ENCODE measurements around the gene SNRNP48. TPM values are rescaled to one million over a fixed set of nuclear protein-coding genes. Genes with fewer than 3 reads are reported as not detected.

The SNRNP48 gene
- total RNA-seq, 1 experiment from 2014 or later, result 29.1 TPM

- Mint-ChIP-seq H3K9me3 (ENCODE audit: unreplicated experiment) (no peaks in the 10 kb centered on the region), H3K36me3 (ENCODE audit: insufficient read depth, unreplicated experiment) (peaks cover 98% of the 10 kb centered on the region), H3K27ac (ENCODE audit: unreplicated experiment) (peak overlapping the region; percentile 23), H3K4me1 (ENCODE audit: low read depth, unreplicated experiment) (peaks cover 18% of the 10 kb centered on the region), H3K4me3 (ENCODE audit: unreplicated experiment) (no peak overlapping the region), H3K27me3 (ENCODE audit: insufficient read depth, unreplicated experiment) (no peaks in the 10 kb centered on the region)
- intact Hi-C loops (cut with micrococcal nuclease; ENCODE audit: unreplicated experiment), result no loop called here
- CTCF ChIA-PET, result interaction anchor here (0.5 kb wide), 1 partner anchor 174 kb away, joined by 4 read pairs; no protein-coding TSS in a partner anchor
- peaks cover 13% of the 10 kb centered on the region for H3K36me3 ChIP-seq (ENCODE audit: control insufficient read depth, insufficient read depth, low read length)
- no peak overlapping the region for H3K4me3 ChIP-seq (ENCODE audit: low read depth, low read length)
- no TSS peak for BruUV-seq (replicated peaks)
- H3K4me1 ChIP-seq, result peaks cover 15% of the 10 kb centered on the region
- TF ChIP-seq, protein P1, sequence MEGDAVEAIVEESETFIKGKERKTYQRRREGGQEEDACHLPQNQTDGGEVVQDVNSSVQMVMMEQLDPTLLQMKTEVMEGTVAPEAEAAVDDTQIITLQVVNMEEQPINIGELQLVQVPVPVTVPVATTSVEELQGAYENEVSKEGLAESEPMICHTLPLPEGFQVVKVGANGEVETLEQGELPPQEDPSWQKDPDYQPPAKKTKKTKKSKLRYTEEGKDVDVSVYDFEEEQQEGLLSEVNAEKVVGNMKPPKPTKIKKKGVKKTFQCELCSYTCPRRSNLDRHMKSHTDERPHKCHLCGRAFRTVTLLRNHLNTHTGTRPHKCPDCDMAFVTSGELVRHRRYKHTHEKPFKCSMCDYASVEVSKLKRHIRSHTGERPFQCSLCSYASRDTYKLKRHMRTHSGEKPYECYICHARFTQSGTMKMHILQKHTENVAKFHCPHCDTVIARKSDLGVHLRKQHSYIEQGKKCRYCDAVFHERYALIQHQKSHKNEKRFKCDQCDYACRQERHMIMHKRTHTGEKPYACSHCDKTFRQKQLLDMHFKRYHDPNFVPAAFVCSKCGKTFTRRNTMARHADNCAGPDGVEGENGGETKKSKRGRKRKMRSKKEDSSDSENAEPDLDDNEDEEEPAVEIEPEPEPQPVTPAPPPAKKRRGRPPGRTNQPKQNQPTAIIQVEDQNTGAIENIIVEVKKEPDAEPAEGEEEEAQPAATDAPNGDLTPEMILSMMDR (IDR thresholded peaks at IDR 0.05; ENCODE audit: insufficient read depth in 1 of 2, low read depth in 1 of 2, low read length in 1 of 2, severe bottlenecking in 1 of 2, unreplicated experiment in 1 of 2), result no peak
- POLR2A ChIA-PET, result interaction anchor here (1.0 kb wide), 1 partner anchor 61 kb away, joined by 3 read pairs; no protein-coding TSS in a partner anchor
- H3K27me3 ChIP-seq (replicated peaks; ENCODE audit: control insufficient read depth, insufficient read depth, low read length), result no peaks in the 10 kb centered on the region
- H3K9me3 ChIP-seq, result no peaks in the 10 kb centered on the region
- no peak for DNase-seq
These were observed 23.9 kb upstream of the SNRNP48 start for GRCh38 chr6:7566107-7566506.

DNA sequence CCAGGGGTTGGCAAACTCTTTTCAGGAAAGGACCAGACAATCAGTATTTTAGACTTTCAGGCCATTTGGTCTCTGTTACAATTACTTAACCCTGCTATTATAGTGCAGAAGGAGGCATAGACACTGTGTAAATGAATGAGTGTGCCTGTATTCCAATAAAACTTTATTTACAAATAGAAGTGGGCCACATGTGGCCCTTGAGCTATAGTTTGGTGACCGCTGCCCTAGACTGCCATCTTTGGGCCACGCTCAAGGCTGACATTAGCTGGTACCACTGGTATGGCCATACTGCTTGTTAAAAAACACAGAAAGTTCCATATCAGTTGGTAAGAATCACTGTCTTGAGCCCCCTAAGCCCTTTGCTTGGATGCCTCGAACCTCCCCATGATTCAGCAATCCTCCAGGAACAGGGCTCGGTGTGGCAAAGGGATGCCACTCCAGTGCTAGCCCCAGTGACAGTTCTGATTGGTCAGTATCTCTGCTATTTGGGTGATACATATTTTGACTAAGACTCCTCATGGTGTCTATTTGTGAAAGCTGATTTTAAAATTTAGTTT is 23.3 kb upstream of the SNRNP48 start:
- BruUV-seq (replicated peaks), result no TSS peak
- H3K27me3 ChIP-seq (replicated peaks; ENCODE audit: control insufficient read depth, insufficient read depth, low read length), result no peaks in the 10 kb centered on the region
- no peak overlapping the region for H3K27ac Mint-ChIP-seq (ENCODE audit: unreplicated experiment)
- H3K9me3 Mint-ChIP-seq (ENCODE audit: unreplicated experiment), result no peaks in the 10 kb centered on the region
- intact Hi-C loops (cut with micrococcal nuclease; ENCODE audit: unreplicated experiment), result no loop called here
- POLR2A ChIA-PET, result interaction anchor here (0.6 to 1.0 kb wide), 2 partner anchors 61 to 102 kb away, joined by 3 to 4 read pairs; no protein-coding TSS in a partner anchor
- peaks cover 98% of the 10 kb centered on the region for H3K36me3 Mint-ChIP-seq (ENCODE audit: insufficient read depth, unreplicated experiment)
- no peak overlapping the region for H3K4me3 ChIP-seq (ENCODE audit: low read depth, low read length)
- CTCF ChIA-PET, result interaction anchor here (0.5 to 0.6 kb wide), 2 partner anchors 132 to 175 kb away, joined by 3 to 4 read pairs; no protein-coding TSS in a partner anchor
- no peaks in the 10 kb centered on the region for H3K27me3 Mint-ChIP-seq (ENCODE audit: insufficient read depth, unreplicated experiment)
- H3K4me3 Mint-ChIP-seq (ENCODE audit: unreplicated experiment), result no peak overlapping the region
- TF ChIP-seq, protein P1 (IDR thresholded peaks at IDR 0.05; ENCODE audit: insufficient read depth in 1 of 2, low read depth in 1 of 2, low read length in 1 of 2, severe bottlenecking in 1 of 2, unreplicated experiment in 1 of 2), result peak in 1 of 2 experiments; percentile 15
- peaks cover 13% of the 10 kb centered on the region for H3K36me3 ChIP-seq (ENCODE audit: control insufficient read depth, insufficient read depth, low read length)
- DNase-seq, result no peak
- peaks cover 12% of the 10 kb centered on the region for H3K4me1 Mint-ChIP-seq (ENCODE audit: low read depth, unreplicated experiment)
- H3K4me1 ChIP-seq, result peaks cover 12% of the 10 kb centered on the region
- no peaks in the 10 kb centered on the region for H3K9me3 ChIP-seq

GRCh38 chr6:7568021-7568420 is 22.0 kb upstream of the SNRNP48 start:
- BruUV-seq (replicated peaks), result no TSS peak
- no peak for DNase-seq
- no peak overlapping the region for H3K4me3 ChIP-seq (ENCODE audit: low read depth, low read length)
- intact Hi-C loops (cut with micrococcal nuclease; ENCODE audit: unreplicated experiment), result no loop called here
- TF ChIP-seq, protein P1 (IDR thresholded peaks at IDR 0.05; ENCODE audit: insufficient read depth in 1 of 2, low read depth in 1 of 2, low read length in 1 of 2, severe bottlenecking in 1 of 2, unreplicated experiment in 1 of 2), result no peak
- H3K9me3 ChIP-seq, result no peaks in the 10 kb centered on the region
- H3K4me1 Mint-ChIP-seq (ENCODE audit: low read depth, unreplicated experiment), result peaks cover 6% of the 10 kb centered on the region
- H3K27ac Mint-ChIP-seq (ENCODE audit: unreplicated experiment), result no peak overlapping the region
- H3K36me3 ChIP-seq (ENCODE audit: control insufficient read depth, insufficient read depth, low read length), result peaks cover 14% of the 10 kb centered on the region
- POLR2A ChIA-PET, result no interaction called here
- no peaks in the 10 kb centered on the region for H3K27me3 ChIP-seq (replicated peaks; ENCODE audit: control insufficient read depth, insufficient read depth, low read length)
- H3K4me3 Mint-ChIP-seq (ENCODE audit: unreplicated experiment), result no peak overlapping the region
- H3K27me3 Mint-ChIP-seq (ENCODE audit: insufficient read depth, unreplicated experiment), result no peaks in the 10 kb centered on the region
- no peaks in the 10 kb centered on the region for H3K4me1 ChIP-seq
- CTCF ChIA-PET, result no interaction called here
- H3K36me3 Mint-ChIP-seq (ENCODE audit: insufficient read depth, unreplicated experiment), result peaks cover 98% of the 10 kb centered on the region
- no peaks in the 10 kb centered on the region for H3K9me3 Mint-ChIP-seq (ENCODE audit: unreplicated experiment)

Measured in Caco-2 (cell line).